ENCODE measurements around the gene AUP1.

- TF ChIP-seq CTCF (IDR thresholded peaks at IDR 0.05; ENCODE audit: low read depth, low read length) (no peak), EZH2phosphoT487 (IDR thresholded peaks at IDR 0.05; ENCODE audit: low read depth) (no peak)
Measured at GRCh38 chr2:74516650-74517049, 12.9 kb downstream of the AUP1 start.
